Breast epithelium (tissue), 4 donors: ENCODE results near the gene FHOD3. TPM values are rescaled to one million over a fixed set of nuclear protein-coding genes. Genes with fewer than 3 reads are reported as not detected.
"Not testable (repeated sequence)": the region's sequence is repeated elsewhere in the genome, so short reads cannot be mapped to it uniquely, and the experiment has no call there.

Source experiments
- DNase-seq, 2 donors: peaks; one replicate each; pipeline ENCODE4 v3.0.0-alpha.2; 2019; ENCODE audit warnings: low spot score in 2 of 2
- H3K27ac ChIP-seq, 2 donors: fragments of 200-600 bp; sonication (generic) in 1 of 2; one replicate each; pipeline ENCODE4 v1.5.1; 2016 to 2019; ENCODE audit warnings: mild to moderate bottlenecking in 1 of 2
- H3K27me3 ChIP-seq, 2 donors: fragments of 200-600 bp; sonication (generic) in 1 of 2; one replicate each; pipeline versions ENCODE4 v1.5.1 to v1.6.0; 2017 to 2019; ENCODE audit warnings: control low read depth in 1 of 2, mild to moderate bottlenecking in 1 of 2
- H3K36me3 ChIP-seq: fragments of 200-600 bp; one replicate; pipeline ENCODE4 v1.5.1; 2019
- H3K4me1 ChIP-seq, 2 donors: fragments of 200-600 bp; sonication (generic); one replicate each; pipeline ENCODE4 v1.5.1; 2016 to 2019; ENCODE audit warnings: control low read depth in 1 of 2
- H3K4me3 ChIP-seq, 3 donors: fragments of 200-600 bp; sonication (generic); 1 replicate in 2 of 3; 2 replicates in 1 of 3; pipeline ENCODE4 v1.5.1; 2016 to 2019; ENCODE audit warnings: mild to moderate bottlenecking in 3 of 3, moderate library complexity in 2 of 3
- H3K9me3 ChIP-seq, 2 donors: fragments of 200-600 bp; sonication (generic) in 1 of 2; one replicate each; pipeline ENCODE4 v1.5.1; 2016 to 2019; ENCODE audit warnings: control low read depth in 1 of 2
- POLR2A ChIP-seq: fragments of 450-650 bp; IDR thresholded peaks from one replicate; pipeline ENCODE4 v1.6.1; 2016; ENCODE audit warnings: antibody characterized with exemption, mild to moderate bottlenecking, moderate library complexity
- POLR2AphosphoS5 ChIP-seq, 3 donors: sonication (generic); formaldehyde crosslinking; IDR thresholded peaks; one replicate each; pipeline ENCODE4 v1.6.1; 2017; ENCODE audit warnings: antibody characterized with exemption in 3 of 3
- intact Hi-C: fragments of 100-400 bp; cut with DNase I; formaldehyde crosslinking; loops from one replicate; pipeline ENCODE4 v1.15.1; 2023; ENCODE audit warnings: low total_unique reads
- total RNA-seq, 3 donors: library from RNA; depleted of rRNA; stranded (reverse); fragments of >200 nt; gene quantifications; one replicate each; pipeline ENCODE4 v1.1.0, GENCODE V29; 2016
- TF ChIP-seq, protein P1 (sequence below), 3 donors: fragments of 450-650 bp; IDR thresholded peaks; one replicate each; pipeline ENCODE4 v1.5.1; 2016 to 2017; ENCODE audit warnings: antibody characterized with exemption in 3 of 3, mild to moderate bottlenecking in 3 of 3, moderate library complexity in 3 of 3

The FHOD3 gene
- total RNA-seq, 3 donors from 2014 or later: 1.9 to 13.1 (median 13.0) TPM

DNA sequence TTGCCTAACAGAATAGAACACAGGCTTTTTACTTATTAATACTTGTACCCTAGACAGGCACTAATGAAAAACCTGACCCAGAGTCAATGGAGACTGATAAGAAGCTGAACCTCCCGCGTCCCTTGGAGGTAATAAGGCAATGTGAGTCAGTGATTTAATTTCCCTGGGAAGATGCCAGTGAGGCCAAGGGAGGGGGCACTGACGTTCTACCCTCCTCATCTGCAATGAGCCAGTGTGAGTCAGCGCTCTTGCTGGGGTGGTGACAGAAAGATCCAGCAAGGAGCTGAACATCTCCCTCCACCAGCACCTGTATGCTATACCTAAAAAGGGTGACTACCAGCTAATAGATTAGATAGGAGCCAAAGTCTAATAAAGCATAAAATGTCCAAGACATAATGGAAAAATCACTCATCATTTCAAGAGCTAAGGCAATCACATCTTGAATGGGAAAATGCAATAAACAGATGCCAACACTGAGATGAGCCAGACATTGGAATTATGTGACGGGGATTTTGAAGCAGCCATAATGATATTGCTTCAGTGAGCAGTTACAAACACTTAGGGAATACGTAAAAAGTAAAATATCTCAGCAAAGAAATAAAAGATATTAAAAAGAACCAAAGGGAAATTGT lies 414.4 kb downstream of the FHOD3 start:
- Histone ChIP-seq H3K9me3 (no peaks in the 10 kb centered on the region), H3K4me3 (no peak overlapping the region), H3K27ac (no peak overlapping the region), H3K4me1 (no peaks in the 10 kb centered on the region), H3K27me3 (no peaks in the 10 kb centered on the region), H3K36me3 (no peaks in the 10 kb centered on the region)
- intact Hi-C loops: no loop called here
- TF ChIP-seq, protein P1, sequence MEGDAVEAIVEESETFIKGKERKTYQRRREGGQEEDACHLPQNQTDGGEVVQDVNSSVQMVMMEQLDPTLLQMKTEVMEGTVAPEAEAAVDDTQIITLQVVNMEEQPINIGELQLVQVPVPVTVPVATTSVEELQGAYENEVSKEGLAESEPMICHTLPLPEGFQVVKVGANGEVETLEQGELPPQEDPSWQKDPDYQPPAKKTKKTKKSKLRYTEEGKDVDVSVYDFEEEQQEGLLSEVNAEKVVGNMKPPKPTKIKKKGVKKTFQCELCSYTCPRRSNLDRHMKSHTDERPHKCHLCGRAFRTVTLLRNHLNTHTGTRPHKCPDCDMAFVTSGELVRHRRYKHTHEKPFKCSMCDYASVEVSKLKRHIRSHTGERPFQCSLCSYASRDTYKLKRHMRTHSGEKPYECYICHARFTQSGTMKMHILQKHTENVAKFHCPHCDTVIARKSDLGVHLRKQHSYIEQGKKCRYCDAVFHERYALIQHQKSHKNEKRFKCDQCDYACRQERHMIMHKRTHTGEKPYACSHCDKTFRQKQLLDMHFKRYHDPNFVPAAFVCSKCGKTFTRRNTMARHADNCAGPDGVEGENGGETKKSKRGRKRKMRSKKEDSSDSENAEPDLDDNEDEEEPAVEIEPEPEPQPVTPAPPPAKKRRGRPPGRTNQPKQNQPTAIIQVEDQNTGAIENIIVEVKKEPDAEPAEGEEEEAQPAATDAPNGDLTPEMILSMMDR (IDR thresholded peaks at IDR 0.05): no peak
- TF ChIP-seq POLR2AphosphoS5 (IDR thresholded peaks at IDR 0.05) (no peak), POLR2A (no peak)
- no peak for DNase-seq

DNA sequence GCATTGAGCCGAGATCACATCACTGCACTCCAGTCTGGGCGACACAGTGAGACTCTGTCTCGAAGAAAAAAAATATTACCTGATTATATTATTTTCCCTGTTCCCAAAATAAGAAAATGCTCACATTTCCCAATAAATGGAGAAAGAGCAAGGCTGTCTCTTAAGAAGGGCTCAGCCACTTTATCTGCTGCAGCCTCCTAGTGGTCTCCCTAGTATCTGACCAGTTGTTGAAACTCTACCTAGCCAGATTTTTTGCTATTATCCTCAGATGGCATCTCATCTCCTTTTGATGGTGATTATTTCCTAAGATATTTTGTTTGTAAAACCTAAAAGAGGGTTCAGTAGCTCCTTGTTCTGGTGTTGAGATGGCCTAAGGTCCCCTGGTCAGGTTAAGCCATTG lies 417.0 kb downstream of the FHOD3 start:
- Histone ChIP-seq H3K27ac (no peak overlapping the region), H3K27me3 (no peaks in the 10 kb centered on the region), H3K4me1 (no peaks in the 10 kb centered on the region), H3K9me3 (no peaks in the 10 kb centered on the region), H3K4me3 (no peak overlapping the region), H3K36me3 (no peaks in the 10 kb centered on the region)
- intact Hi-C loops: no loop called here
- no peak for DNase-seq
- TF ChIP-seq POLR2A (no peak), POLR2AphosphoS5 (IDR thresholded peaks at IDR 0.05) (no peak)
- TF ChIP-seq, protein P1 (IDR thresholded peaks at IDR 0.05): no peak

DNA sequence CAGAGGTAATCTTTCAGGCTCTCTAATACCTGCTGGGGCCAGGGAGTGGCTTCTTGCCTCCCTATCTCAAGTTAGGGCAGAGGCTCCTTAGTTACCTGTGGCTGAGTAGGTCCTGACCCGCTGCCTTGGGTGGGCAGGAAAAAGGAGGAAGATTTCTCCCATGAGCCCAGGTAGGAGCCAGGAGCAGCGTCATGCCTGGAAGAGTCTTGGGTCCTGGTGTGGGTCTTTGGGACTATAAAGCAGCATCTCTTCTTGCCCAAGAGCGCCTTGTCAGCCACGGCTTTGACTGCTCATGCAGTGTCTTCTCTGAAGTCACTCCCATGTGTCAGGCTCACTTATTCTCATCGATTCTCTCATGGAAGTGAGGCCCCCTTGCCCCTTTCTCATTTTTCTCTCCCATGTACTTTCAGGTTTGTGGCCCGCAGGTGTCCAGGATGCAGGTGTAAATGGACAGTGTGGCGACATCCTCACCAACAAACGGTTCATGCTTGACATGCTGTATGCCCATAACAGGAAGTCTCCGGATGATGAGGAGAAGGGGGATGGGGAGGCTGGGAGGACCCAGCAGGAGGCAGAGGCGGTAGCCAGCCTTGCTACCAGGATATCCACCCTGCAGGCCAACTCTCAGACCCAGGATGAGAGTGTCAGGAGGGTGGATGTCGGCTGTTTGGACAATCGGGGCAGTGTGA lies 420.1 kb downstream of the FHOD3 start:
- Histone ChIP-seq H3K27ac (no peak overlapping the region), H3K27me3 (no peaks in the 10 kb centered on the region), H3K36me3 (no peaks in the 10 kb centered on the region), H3K4me1 (no peaks in the 10 kb centered on the region), H3K4me3 (no peak overlapping the region), H3K9me3 (no peaks in the 10 kb centered on the region)
- DNase-seq: no peak
- TF ChIP-seq POLR2A: no peak
- TF ChIP-seq POLR2AphosphoS5 (IDR thresholded peaks at IDR 0.05): no peak
- TF ChIP-seq, protein P1 (IDR thresholded peaks at IDR 0.05): no peak
- intact Hi-C loops: no loop called here

DNA sequence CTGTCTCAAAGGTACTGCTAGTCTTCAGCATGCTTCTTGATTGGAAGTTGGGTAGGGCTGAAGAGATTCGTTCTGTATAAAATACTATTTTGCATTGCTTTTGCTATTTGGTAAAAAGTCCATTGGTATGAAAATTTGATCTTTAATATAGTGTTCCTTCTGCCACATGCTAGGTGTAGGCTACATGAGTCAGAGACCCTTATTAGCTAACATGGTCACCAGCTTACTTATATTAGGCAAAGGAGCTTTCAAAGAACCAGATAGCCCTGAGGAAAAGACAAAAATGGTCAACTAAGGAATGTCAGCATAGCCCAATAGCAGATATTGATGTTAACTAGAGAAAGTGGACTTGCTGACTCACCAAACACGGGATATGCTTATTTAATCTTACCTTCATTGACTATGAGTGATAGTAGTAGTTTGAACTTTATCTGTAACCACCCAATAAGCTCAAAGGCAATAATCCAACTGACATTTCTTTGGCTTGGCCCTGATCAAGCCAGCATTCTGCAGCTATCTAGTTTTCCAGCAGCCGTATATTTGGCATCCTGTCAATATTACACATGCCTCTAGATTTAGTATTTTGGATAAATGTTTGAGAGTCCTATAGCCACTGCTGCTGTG lies 421.3 kb downstream of the FHOD3 start:
- H3K36me3 ChIP-seq: no peaks in the 10 kb centered on the region
- H3K9me3 ChIP-seq: no peaks in the 10 kb centered on the region
- no peak overlapping the region for H3K4me3 ChIP-seq
- H3K4me1 ChIP-seq: no peaks in the 10 kb centered on the region
- intact Hi-C loops: no loop called here
- no peak for DNase-seq
- H3K27me3 ChIP-seq: no peaks in the 10 kb centered on the region
- H3K27ac ChIP-seq: no peak overlapping the region
- TF ChIP-seq, protein P1 (IDR thresholded peaks at IDR 0.05): no peak
- TF ChIP-seq POLR2AphosphoS5 (IDR thresholded peaks at IDR 0.05) (no peak), POLR2A (no peak)

DNA sequence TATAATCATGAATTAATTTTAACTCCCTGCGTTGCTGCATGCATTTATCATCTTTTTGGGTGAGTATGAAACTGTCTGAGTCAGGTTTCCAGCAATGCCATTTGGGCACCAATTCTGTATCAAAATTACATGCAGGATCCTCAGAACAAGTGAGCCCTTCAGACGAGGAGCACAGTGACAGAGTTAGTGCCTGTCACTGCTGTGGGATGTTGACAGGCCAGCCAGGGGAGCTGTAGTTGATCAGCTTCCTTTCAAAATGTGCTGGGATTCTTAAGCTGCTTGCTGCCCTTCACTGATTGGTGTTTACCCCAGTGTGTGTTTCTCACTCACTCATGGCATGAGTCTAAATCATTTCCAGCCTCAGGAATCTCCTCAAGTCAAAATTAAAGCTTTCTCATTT lies 422.1 kb downstream of the FHOD3 start:
- Histone ChIP-seq H3K4me3 (no peak overlapping the region), H3K27ac (no peak overlapping the region), H3K4me1 (no peaks in the 10 kb centered on the region), H3K9me3 (no peaks in the 10 kb centered on the region), H3K27me3 (no peaks in the 10 kb centered on the region), H3K36me3 (no peaks in the 10 kb centered on the region)
- no peak for DNase-seq
- intact Hi-C loops: no loop called here
- TF ChIP-seq, protein P1 (IDR thresholded peaks at IDR 0.05): no peak
- TF ChIP-seq POLR2A: no peak
- no peak for TF ChIP-seq POLR2AphosphoS5 (IDR thresholded peaks at IDR 0.05)

DNA sequence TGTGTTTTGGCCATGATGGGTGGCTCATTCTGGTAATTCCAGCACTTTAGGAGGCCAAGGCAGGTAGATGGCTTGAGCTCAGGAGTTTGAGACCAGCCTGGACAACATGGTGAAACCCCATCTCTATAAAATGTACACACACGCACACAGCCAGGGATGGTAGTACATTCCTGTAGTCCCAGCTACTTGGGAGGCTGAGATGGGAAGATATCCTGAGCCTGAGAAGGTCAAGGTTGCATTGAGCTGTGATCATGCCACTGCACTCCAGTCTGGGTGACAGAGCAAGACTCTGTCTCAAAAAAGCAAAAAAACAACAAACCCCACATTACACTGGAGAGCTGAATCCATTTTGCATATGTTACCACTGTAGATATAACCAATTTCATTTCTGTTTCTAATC lies 423.8 kb downstream of the FHOD3 start:
- DNase-seq, H3K36me3 ChIP-seq, H3K4me1 ChIP-seq, H3K27ac ChIP-seq, H3K27me3 ChIP-seq, H3K4me3 ChIP-seq, H3K9me3 ChIP-seq, intact Hi-C loops: not testable (repeated sequence)
